ENCODE results near the gene FAM9A.
"Not testable (repeated sequence)": the region's sequence is repeated elsewhere in the genome, so short reads cannot be mapped to it uniquely, and the experiment has no call there.

Gene FAM9A

GRCh38 chrX:8800351-8800750, 832 bp downstream of the FAM9A start:
- not testable (repeated sequence) for DNase-seq

GRCh38 chrX:8799281-8799680, 1.9 kb downstream of the FAM9A start:
- not testable (repeated sequence) for DNase-seq

GRCh38 chrX:8798702-8799101, 2.5 kb downstream of the FAM9A start:
- not testable (repeated sequence) for DNase-seq

GRCh38 chrX:8787119-8787518, 14.1 kb downstream of the FAM9A start:
- DNase-seq, result not testable (repeated sequence)

- no peak for DNase-seq
Measured at GRCh38 chrX:8784162-8784561, 17.0 kb downstream of the FAM9A start.

GRCh38 chrX:8783714-8784098, 17.5 kb downstream of the FAM9A start:
- DNase-seq, result no peak

- no peak for DNase-seq
Measured at GRCh38 chrX:8783097-8783713, 18.0 kb downstream of the FAM9A start.

- no peak for DNase-seq
Measured at GRCh38 chrX:8782595-8782994, 18.6 kb downstream of the FAM9A start.

- not testable (repeated sequence) for DNase-seq
Measured at GRCh38 chrX:8781921-8782320, 19.3 kb downstream of the FAM9A start.

- no peak for DNase-seq
Measured at GRCh38 chrX:8773117-8773516, 28.1 kb downstream of the FAM9A start.

GRCh38 chrX:8760021-8760420, 41.2 kb downstream of the FAM9A start:
- DNase-seq, result no peak

- DNase-seq, result not testable (repeated sequence)
Measured at GRCh38 chrX:8758706-8759105, 42.5 kb downstream of the FAM9A start.

- DNase-seq, result not testable (repeated sequence)
Measured at GRCh38 chrX:8757609-8758389, 43.4 kb downstream of the FAM9A start.

GRCh38 chrX:8755813-8756212, 45.4 kb downstream of the FAM9A start:
- no peak for DNase-seq

- no peak for DNase-seq
Measured at GRCh38 chrX:8755116-8755515, 46.1 kb downstream of the FAM9A start.

GRCh38 chrX:8749697-8750096, 51.5 kb downstream of the FAM9A start:
- no peak for DNase-seq

- DNase-seq, result no peak
Measured at GRCh38 chrX:8748855-8749254, 52.3 kb downstream of the FAM9A start.

- DNase-seq, result no peak
Measured at GRCh38 chrX:8743126-8743732, 58.0 kb downstream of the FAM9A start.

- DNase-seq, result no peak
Measured at GRCh38 chrX:8741981-8742380, 59.2 kb downstream of the FAM9A start.
